Measurements from ENCODE around the gene ADGRD1.

The ADGRD1 gene

GRCh38 chr12:131032082-131032750, 78.5 kb downstream of the ADGRD1 start:
- Histone ChIP-seq H3K27ac (ENCODE audit: poor library complexity, severe bottlenecking) (no peak overlapping the region), H3K4me1 (ENCODE audit: insufficient read depth, poor library complexity, severe bottlenecking) (no peaks in the 10 kb centered on the region), H3K9me3 (ENCODE audit: severe bottlenecking) (no peaks in the 10 kb centered on the region), H3K4me3 (ENCODE audit: severe bottlenecking) (no peak overlapping the region), H3K27me3 (ENCODE audit: insufficient read depth, poor library complexity, severe bottlenecking) (no peaks in the 10 kb centered on the region), H3K36me3 (ENCODE audit: low read depth) (no peaks in the 10 kb centered on the region)
- no peak for TF ChIP-seq CTCF (IDR thresholded peaks at IDR 0.05; ENCODE audit: poor library complexity, severe bottlenecking)
- no peak for DNase-seq (ENCODE audit: low spot score)
- no peak for ATAC-seq (ENCODE audit: low read depth)

GRCh38 chr12:131033486-131033885, 79.8 kb downstream of the ADGRD1 start:
- TF ChIP-seq CTCF (IDR thresholded peaks at IDR 0.05; ENCODE audit: poor library complexity, severe bottlenecking), result no peak
- DNase-seq (ENCODE audit: low spot score), result no peak
- Histone ChIP-seq H3K36me3 (ENCODE audit: low read depth) (no peaks in the 10 kb centered on the region), H3K9me3 (ENCODE audit: severe bottlenecking) (no peaks in the 10 kb centered on the region), H3K27ac (ENCODE audit: poor library complexity, severe bottlenecking) (no peak overlapping the region), H3K27me3 (ENCODE audit: insufficient read depth, poor library complexity, severe bottlenecking) (no peaks in the 10 kb centered on the region), H3K4me3 (ENCODE audit: severe bottlenecking) (no peak overlapping the region), H3K4me1 (ENCODE audit: insufficient read depth, poor library complexity, severe bottlenecking) (no peaks in the 10 kb centered on the region)
- no peak for ATAC-seq (ENCODE audit: low read depth)

GRCh38 chr12:131033886-131034482, 80.3 kb downstream of the ADGRD1 start:
- ATAC-seq (ENCODE audit: low read depth) (no peak), DNase-seq (ENCODE audit: low spot score) (no peak)
- H3K27ac ChIP-seq (ENCODE audit: poor library complexity, severe bottlenecking), result no peak overlapping the region
- no peak overlapping the region for H3K4me3 ChIP-seq (ENCODE audit: severe bottlenecking)
- H3K36me3 ChIP-seq (ENCODE audit: low read depth), result no peaks in the 10 kb centered on the region
- no peaks in the 10 kb centered on the region for H3K4me1 ChIP-seq (ENCODE audit: insufficient read depth, poor library complexity, severe bottlenecking)
- no peaks in the 10 kb centered on the region for H3K9me3 ChIP-seq (ENCODE audit: severe bottlenecking)
- H3K27me3 ChIP-seq (ENCODE audit: insufficient read depth, poor library complexity, severe bottlenecking), result no peaks in the 10 kb centered on the region
- no peak for TF ChIP-seq CTCF (IDR thresholded peaks at IDR 0.05; ENCODE audit: poor library complexity, severe bottlenecking)

GRCh38 chr12:131034631-131035244, 81.0 kb downstream of the ADGRD1 start:
- Histone ChIP-seq H3K4me1 (ENCODE audit: insufficient read depth, poor library complexity, severe bottlenecking) (no peaks in the 10 kb centered on the region), H3K4me3 (ENCODE audit: severe bottlenecking) (no peak overlapping the region), H3K9me3 (ENCODE audit: severe bottlenecking) (no peaks in the 10 kb centered on the region), H3K27ac (ENCODE audit: poor library complexity, severe bottlenecking) (no peak overlapping the region), H3K27me3 (ENCODE audit: insufficient read depth, poor library complexity, severe bottlenecking) (no peaks in the 10 kb centered on the region), H3K36me3 (ENCODE audit: low read depth) (no peaks in the 10 kb centered on the region)
- no peak for TF ChIP-seq CTCF (IDR thresholded peaks at IDR 0.05; ENCODE audit: poor library complexity, severe bottlenecking)
- DNase-seq (ENCODE audit: low spot score) (no peak), ATAC-seq (ENCODE audit: low read depth) (no peak)

- no peak overlapping the region for H3K4me3 ChIP-seq (ENCODE audit: severe bottlenecking)
- no peaks in the 10 kb centered on the region for H3K36me3 ChIP-seq (ENCODE audit: low read depth)
- DNase-seq (ENCODE audit: low spot score) (peak; percentile 34), ATAC-seq (ENCODE audit: low read depth) (no peak)
- no peak overlapping the region for H3K27ac ChIP-seq (ENCODE audit: poor library complexity, severe bottlenecking)
- no peaks in the 10 kb centered on the region for H3K27me3 ChIP-seq (ENCODE audit: insufficient read depth, poor library complexity, severe bottlenecking)
- TF ChIP-seq CTCF (IDR thresholded peaks at IDR 0.05; ENCODE audit: poor library complexity, severe bottlenecking), result no peak
- no peaks in the 10 kb centered on the region for H3K9me3 ChIP-seq (ENCODE audit: severe bottlenecking)
- H3K4me1 ChIP-seq (ENCODE audit: insufficient read depth, poor library complexity, severe bottlenecking), result no peaks in the 10 kb centered on the region
Observed at GRCh38 chr12:131035245-131035681, 81.6 kb downstream of the ADGRD1 start.
